ENCODE results near the gene URM1. TPM values are rescaled to one million over a fixed set of nuclear protein-coding genes. Genes with fewer than 3 reads are reported as not detected.

Gene URM1
- total and polyA plus RNA-seq, 10 of the 15 experiments (the other 5 are each of a cell fraction or from before 2014, with no cell fraction given) = 7.9 to 75.8 (median 63.7) TPM

- in situ Hi-C loops (cut with MboI) (no loop called here), intact Hi-C loops (cut with micrococcal nuclease; ENCODE audit: unreplicated experiment) (loop anchor here (1.0 to 5.0 kb wide), 2 partner anchors 46 to 214 kb away; partner anchors contain the start of gene PTGES2)
- CTCF ChIA-PET = interaction anchor here (0.7 to 1.9 kb wide), 27 partner anchors 9 to 224 kb away, joined by 3 to 34 read pairs (median 4); partner anchors contain the start of genes CERCAM, SWI5 and TRUB2
- no peaks in the 10 kb centered on the region for H4K20me1 ChIP-seq (ENCODE audit: control insufficient read depth, insufficient read depth)
- peaks cover 0 to 3% of the 10 kb centered on the region in 2 experiments; a peak in 1 of 4 replicates for H3K36me3 ChIP-seq (ENCODE audit: control insufficient read depth in 2 of 2, insufficient read depth in 2 of 2, low read length in 1 of 2)
- no peaks in the 10 kb centered on the region for H3K27me3 ChIP-seq (replicated peaks in 1 of 2; ENCODE audit: control insufficient read depth in 2 of 2, insufficient read depth in 2 of 2, low read length in 1 of 2)
- RAD21 ChIA-PET (ENCODE audit: unreplicated experiment) = interaction anchor here (0.6 to 1.3 kb wide), 11 partner anchors 20 to 217 kb away, joined by 3 to 13 read pairs (median 4); partner anchors contain the start of gene CIZ1
- no peaks in the 10 kb centered on the region for H3K79me2 ChIP-seq (ENCODE audit: control insufficient read depth, insufficient read depth, low read length)
- no peaks in the 10 kb centered on the region for H3K4me1 ChIP-seq (ENCODE audit: control insufficient read depth, insufficient read depth, low read length)
- BruUV-seq (replicated peaks) = no TSS peak
- H3K27ac ChIP-seq (ENCODE audit: control insufficient read depth, insufficient read depth) = no peak overlapping the region
- no peaks in the 10 kb centered on the region for H3K9me3 ChIP-seq (replicated peaks; ENCODE audit: control insufficient read depth, insufficient read depth, low read length)
- POLR2A ChIA-PET = interaction anchor here (0.6 kb wide), 1 partner anchor 30 kb away, joined by 3 read pairs; the partner anchor contains the start of gene URM1
- WGBS (ENCODE audit: insufficient coverage, insufficient replicate concordance, low lambda C conversion rate, missing lambda C conversion rate) = 33% methylated on average over 13 of the region's 13 CpGs
- peak overlapping the region; percentile 73 for H2AFZ ChIP-seq (ENCODE audit: control insufficient read depth, low read depth, low read length)
- SMC1A ChIA-PET (ENCODE audit: uncharacterized antibody, unreplicated experiment) = interaction anchor here (0.6 to 1.3 kb wide), 9 partner anchors 41 to 269 kb away, joined by 3 to 23 read pairs (median 4); partner anchors contain the start of gene BBLN
- TF ChIP-seq SMC3 (IDR thresholded peaks at IDR 0.05; ENCODE audit: borderline replicate concordance, low read length) = peak; percentile 57
- peak; percentile 67 for TF ChIP-seq RAD21 (IDR thresholded peaks at IDR 0.05; ENCODE audit: insufficient read depth, low read depth, low read length)
- no peak for TF ChIP-seq ZNF274 (IDR thresholded peaks at IDR 0.05; ENCODE audit: insufficient read depth, insufficient read length)
- TF ChIP-seq CTCF (IDR thresholded peaks at IDR 0.05 in 2 of 3, conservative IDR thresholded peaks at IDR 0.05 in 1 of 3; ENCODE audit: control insufficient read depth in 2 of 3, extremely low read depth in 1 of 3, insufficient read depth in 1 of 3, low read depth in 3 of 3, low read length in 3 of 3) = peak; percentile 74 to 79 (median 77)
- 0 out of 2 replicates have a peak, but pooled peaks have one; percentile 27 for TF ChIP-seq YY1 (IDR thresholded peaks at IDR 0.05; ENCODE audit: low read depth, low read length)
- no peak for TF ChIP-seq MEF2B (IDR thresholded peaks at IDR 0.05; ENCODE audit: partially characterized antibody, poor library complexity, severe bottlenecking)
- TF ChIP-seq SMARCA5 (IDR thresholded peaks at IDR 0.05) = peak; percentile 63; the same call in 1 of the 2 replicates
- H3K4me3 ChIP-seq = peak overlapping the region; percentile 87
- H3K9ac ChIP-seq (ENCODE audit: control insufficient read depth, insufficient read depth, low read length) = peak overlapping the region; percentile 55
- ATAC-seq (peak; percentile 87), DNase-seq (ENCODE audit: low read depth, low spot score) (no peak), FAIRE-seq (peak; percentile 59)
- H3K4me2 ChIP-seq (ENCODE audit: control insufficient read depth, insufficient read depth) = peak overlapping the region; percentile 74
Measured at GRCh38 chr9:128341435-128341849, 29.7 kb upstream of the URM1 start.

Measured in GM12878 (cell line).